Astrocyte (in vitro differentiated cells and primary cell): ENCODE measurements around the gene WFDC10B.

ENCODE experiments used
- EZH2 ChIP-seq: IDR thresholded peaks from 2 replicates; pipeline ENCODE4 v1.6.1; 2012; ENCODE audit warnings: mild to moderate bottlenecking, low read length, inconsistent platforms; ENCODE audit not compliant: insufficient read depth
- TF ChIP-seq, protein P1 (sequence below): IDR thresholded peaks from 2 replicates; pipeline ENCODE4 v1.5.1; 2011; ENCODE audit warnings: low read depth, mild to moderate bottlenecking, inconsistent platforms, low read length, moderate library complexity; ENCODE audit not compliant: insufficient read depth

DNA sequence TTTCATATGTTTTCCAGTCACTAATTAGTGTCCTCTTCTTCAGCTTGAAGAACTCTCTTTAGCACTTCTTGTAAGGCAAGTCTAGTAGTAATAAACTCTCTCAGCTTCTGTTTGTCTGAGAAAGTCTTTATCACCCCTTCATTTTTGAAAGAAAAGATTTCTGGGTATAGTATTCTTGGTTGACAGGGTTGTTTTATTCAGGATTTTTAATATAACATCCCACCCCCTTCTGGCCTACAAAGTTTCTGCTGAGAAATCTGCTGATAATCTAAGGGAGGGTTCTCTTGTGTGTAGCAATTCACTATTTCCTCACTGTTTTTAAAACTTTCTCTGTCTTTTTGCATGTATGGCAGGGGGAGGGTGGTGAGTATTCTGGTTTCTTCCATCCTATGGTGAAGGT lies 25.2 kb downstream of the WFDC10B start:
- TF ChIP-seq, protein P1, sequence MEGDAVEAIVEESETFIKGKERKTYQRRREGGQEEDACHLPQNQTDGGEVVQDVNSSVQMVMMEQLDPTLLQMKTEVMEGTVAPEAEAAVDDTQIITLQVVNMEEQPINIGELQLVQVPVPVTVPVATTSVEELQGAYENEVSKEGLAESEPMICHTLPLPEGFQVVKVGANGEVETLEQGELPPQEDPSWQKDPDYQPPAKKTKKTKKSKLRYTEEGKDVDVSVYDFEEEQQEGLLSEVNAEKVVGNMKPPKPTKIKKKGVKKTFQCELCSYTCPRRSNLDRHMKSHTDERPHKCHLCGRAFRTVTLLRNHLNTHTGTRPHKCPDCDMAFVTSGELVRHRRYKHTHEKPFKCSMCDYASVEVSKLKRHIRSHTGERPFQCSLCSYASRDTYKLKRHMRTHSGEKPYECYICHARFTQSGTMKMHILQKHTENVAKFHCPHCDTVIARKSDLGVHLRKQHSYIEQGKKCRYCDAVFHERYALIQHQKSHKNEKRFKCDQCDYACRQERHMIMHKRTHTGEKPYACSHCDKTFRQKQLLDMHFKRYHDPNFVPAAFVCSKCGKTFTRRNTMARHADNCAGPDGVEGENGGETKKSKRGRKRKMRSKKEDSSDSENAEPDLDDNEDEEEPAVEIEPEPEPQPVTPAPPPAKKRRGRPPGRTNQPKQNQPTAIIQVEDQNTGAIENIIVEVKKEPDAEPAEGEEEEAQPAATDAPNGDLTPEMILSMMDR, result no peak
- no peak for TF ChIP-seq EZH2
